Measurements from ENCODE around the gene GAGE13. TPM values are rescaled to one million over a fixed set of nuclear protein-coding genes. Genes with fewer than 3 reads are reported as not detected.
A peak's percentile ranks its signal among the peaks of the same experiment; 100 is the strongest.

The GAGE13 gene
- total and polyA plus RNA-seq, 2 experiments from 2014 or later = not detected

DNA sequence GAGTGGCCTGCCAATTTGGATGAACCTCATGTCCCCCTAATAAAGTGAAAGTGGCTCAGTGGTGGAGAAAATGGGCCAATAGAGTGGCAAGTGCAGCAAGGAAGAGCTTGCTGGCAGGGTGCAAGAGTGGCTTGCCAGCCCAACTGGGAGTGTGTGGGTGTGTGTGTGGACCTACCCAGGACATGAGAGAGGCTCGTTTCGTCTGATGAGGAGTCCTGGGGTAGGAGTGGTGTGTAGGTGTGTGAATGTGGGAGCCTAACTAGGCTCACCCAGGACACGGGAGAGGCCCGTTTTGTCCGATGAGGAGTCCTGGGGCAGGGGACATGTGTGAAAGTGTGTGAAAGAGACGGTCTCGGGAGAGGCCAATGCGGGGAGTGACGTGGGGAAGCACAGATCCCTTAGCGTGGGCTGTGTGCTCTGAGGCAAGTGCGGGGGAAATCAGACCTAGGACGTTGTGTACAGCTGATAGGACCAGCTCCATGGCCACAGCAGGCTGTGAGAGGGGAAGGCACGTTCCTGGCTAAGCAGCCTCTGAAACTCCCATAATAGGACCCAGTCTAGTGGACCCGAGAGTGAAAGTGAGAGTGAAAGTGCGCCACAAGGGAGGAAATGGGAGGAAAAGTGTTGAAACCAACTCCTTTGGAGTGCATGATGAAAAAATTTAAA lies 22.6 kb upstream of the GAGE13 start:
- DNase-seq (ENCODE audit: low spot score) = no peak
- H3K27ac ChIP-seq = peak overlapping the region; percentile 71

DNA sequence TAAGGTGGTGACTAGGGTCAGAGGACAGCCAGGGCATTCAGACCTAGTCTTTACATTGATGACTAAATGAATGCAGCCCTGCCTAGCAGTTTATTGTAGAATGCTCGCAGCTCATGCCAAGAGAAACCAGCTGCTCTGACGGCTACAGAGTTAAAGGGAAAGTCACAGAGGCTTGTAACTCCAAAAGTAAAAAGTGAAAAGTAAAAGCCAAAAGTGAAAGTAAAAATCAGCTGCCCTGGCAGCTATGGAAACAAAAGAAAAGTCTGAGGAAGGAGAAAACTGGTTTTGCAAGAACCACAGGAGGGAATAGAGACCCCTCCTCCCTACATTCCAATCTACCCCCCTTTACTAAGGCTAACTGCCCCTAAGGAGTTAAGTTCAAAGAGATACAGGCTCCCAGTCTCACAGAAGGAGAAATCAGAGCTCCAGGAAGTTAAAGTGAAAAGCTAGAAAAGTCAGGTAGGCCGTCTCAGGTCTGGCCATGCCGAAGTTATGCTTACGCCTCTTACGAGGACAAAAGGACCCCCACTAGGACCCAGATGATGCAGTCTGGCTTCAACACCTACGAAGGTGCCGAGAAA lies 21.9 kb upstream of the GAGE13 start:
- 50% methylated on average over 8 of the region's 8 CpGs for WGBS (ENCODE audit: low lambda C conversion rate, missing lambda C conversion rate)
- Histone ChIP-seq H3K36me3 (replicated peaks; ENCODE audit: insufficient read depth, low read depth) (no peaks in the 10 kb centered on the region), H3K4me3 (no peak overlapping the region), H3K4me1 (ENCODE audit: insufficient read depth) (peaks cover 7% of the 10 kb centered on the region), H3K9me2 (replicated peaks; ENCODE audit: insufficient read depth) (no peaks in the 10 kb centered on the region), H3K9me3 (ENCODE audit: low read depth) (no peaks in the 10 kb centered on the region), H3K27me3 (no peaks in the 10 kb centered on the region), H3K4me2 (peak overlapping the region; percentile 72), H3K79me2 (no peaks in the 10 kb centered on the region), H2AFZ (peak overlapping the region; percentile 59), H3K27ac (peak overlapping the region; percentile 71), H4K20me1 (ENCODE audit: insufficient read depth, poor library complexity, severe bottlenecking) (no peaks in the 10 kb centered on the region)
- peak; percentile 22 for DNase-seq (ENCODE audit: low spot score)
- TF ChIP-seq, protein P1, sequence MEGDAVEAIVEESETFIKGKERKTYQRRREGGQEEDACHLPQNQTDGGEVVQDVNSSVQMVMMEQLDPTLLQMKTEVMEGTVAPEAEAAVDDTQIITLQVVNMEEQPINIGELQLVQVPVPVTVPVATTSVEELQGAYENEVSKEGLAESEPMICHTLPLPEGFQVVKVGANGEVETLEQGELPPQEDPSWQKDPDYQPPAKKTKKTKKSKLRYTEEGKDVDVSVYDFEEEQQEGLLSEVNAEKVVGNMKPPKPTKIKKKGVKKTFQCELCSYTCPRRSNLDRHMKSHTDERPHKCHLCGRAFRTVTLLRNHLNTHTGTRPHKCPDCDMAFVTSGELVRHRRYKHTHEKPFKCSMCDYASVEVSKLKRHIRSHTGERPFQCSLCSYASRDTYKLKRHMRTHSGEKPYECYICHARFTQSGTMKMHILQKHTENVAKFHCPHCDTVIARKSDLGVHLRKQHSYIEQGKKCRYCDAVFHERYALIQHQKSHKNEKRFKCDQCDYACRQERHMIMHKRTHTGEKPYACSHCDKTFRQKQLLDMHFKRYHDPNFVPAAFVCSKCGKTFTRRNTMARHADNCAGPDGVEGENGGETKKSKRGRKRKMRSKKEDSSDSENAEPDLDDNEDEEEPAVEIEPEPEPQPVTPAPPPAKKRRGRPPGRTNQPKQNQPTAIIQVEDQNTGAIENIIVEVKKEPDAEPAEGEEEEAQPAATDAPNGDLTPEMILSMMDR (IDR thresholded peaks at IDR 0.05; ENCODE audit: poor library complexity) = no peak
- TF ChIP-seq EZH2 (IDR thresholded peaks at IDR 0.05; ENCODE audit: borderline replicate concordance) (no peak), EZH2phosphoT487 (IDR thresholded peaks at IDR 0.05; ENCODE audit: low read depth, severe bottlenecking, unreplicated experiment) (no peak)

More for the DNA sequence above, 22.6 kb upstream of the GAGE13 start:
- no peaks in the 10 kb centered on the region for H3K9me2 ChIP-seq (replicated peaks; ENCODE audit: insufficient read depth)
- WGBS (ENCODE audit: low lambda C conversion rate, missing lambda C conversion rate) = 73% methylated on average over 15 of the region's 15 CpGs
- no peaks in the 10 kb centered on the region for H3K27me3 ChIP-seq
- no peaks in the 10 kb centered on the region for H4K20me1 ChIP-seq (ENCODE audit: insufficient read depth, poor library complexity, severe bottlenecking)
- TF ChIP-seq EZH2phosphoT487 (IDR thresholded peaks at IDR 0.05; ENCODE audit: low read depth, severe bottlenecking, unreplicated experiment) (no peak), EZH2 (IDR thresholded peaks at IDR 0.05; ENCODE audit: borderline replicate concordance) (no peak)
- TF ChIP-seq, protein P1 (IDR thresholded peaks at IDR 0.05; ENCODE audit: poor library complexity) = no peak
- no peaks in the 10 kb centered on the region for H3K79me2 ChIP-seq
- H3K4me2 ChIP-seq = peak overlapping the region; percentile 72
- no peak overlapping the region for H3K4me3 ChIP-seq
- no peaks in the 10 kb centered on the region for H3K36me3 ChIP-seq (replicated peaks; ENCODE audit: insufficient read depth, low read depth)
- H3K4me1 ChIP-seq (ENCODE audit: insufficient read depth) = peaks cover 7% of the 10 kb centered on the region
- H3K9me3 ChIP-seq (ENCODE audit: low read depth) = no peaks in the 10 kb centered on the region
- peak overlapping the region; percentile 59 for H2AFZ ChIP-seq

DNA sequence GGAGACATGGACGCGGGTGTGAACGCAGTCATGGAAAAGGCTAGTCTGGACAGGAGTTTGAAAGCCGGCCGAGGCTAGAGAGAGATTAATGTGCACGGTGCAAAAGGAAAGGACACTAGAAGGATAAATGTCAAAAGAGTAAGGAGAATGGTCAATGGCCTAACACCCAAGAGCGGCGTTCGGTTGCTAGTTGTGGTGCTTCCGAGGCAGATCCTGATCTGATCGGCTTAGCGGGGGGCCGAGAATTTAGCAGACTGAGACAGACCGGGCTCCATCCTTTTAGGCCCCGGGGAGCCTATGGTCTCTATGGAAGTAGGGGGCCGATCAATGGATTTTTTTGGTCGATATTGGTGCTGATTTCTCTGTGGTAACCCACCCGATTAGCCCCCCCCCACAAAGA lies 21.0 kb upstream of the GAGE13 start:
- H3K27me3 ChIP-seq = no peaks in the 10 kb centered on the region
- no peaks in the 10 kb centered on the region for H4K20me1 ChIP-seq (ENCODE audit: insufficient read depth, poor library complexity, severe bottlenecking)
- no peaks in the 10 kb centered on the region for H3K79me2 ChIP-seq
- peak overlapping the region; percentile 59 for H2AFZ ChIP-seq
- TF ChIP-seq EZH2phosphoT487 (IDR thresholded peaks at IDR 0.05; ENCODE audit: low read depth, severe bottlenecking, unreplicated experiment) = no peak
- TF ChIP-seq, protein P1 (IDR thresholded peaks at IDR 0.05; ENCODE audit: poor library complexity) = no peak
- no peak for TF ChIP-seq EZH2 (IDR thresholded peaks at IDR 0.05; ENCODE audit: borderline replicate concordance)
- H3K4me2 ChIP-seq = peak overlapping the region; percentile 72
- peak overlapping the region; percentile 71 for H3K27ac ChIP-seq
- H3K9me3 ChIP-seq (ENCODE audit: low read depth) = no peaks in the 10 kb centered on the region
- no peaks in the 10 kb centered on the region for H3K9me2 ChIP-seq (replicated peaks; ENCODE audit: insufficient read depth)
- H3K4me3 ChIP-seq = no peak overlapping the region
- H3K36me3 ChIP-seq (replicated peaks; ENCODE audit: insufficient read depth, low read depth) = no peaks in the 10 kb centered on the region
- DNase-seq (ENCODE audit: low spot score) = no peak
- peaks cover 7% of the 10 kb centered on the region for H3K4me1 ChIP-seq (ENCODE audit: insufficient read depth)
- 57% methylated on average over 17 of the region's 18 CpGs for WGBS (ENCODE audit: low lambda C conversion rate, missing lambda C conversion rate)
